GM06990 (cell line): ENCODE results near the gene ESYT2.

Source experiments
- DNase-seq: peaks from one replicate; pipeline ENCODE4 v3.0.0-alpha.2; 2011; ENCODE audit not compliant: insufficient read length; ENCODE audit errors: extremely low read depth
- H3K27me3 ChIP-seq: replicated peaks from 2 replicates; pipeline ENCODE4 v1.6.0; 2011; ENCODE audit warnings: low read length; ENCODE audit not compliant: control insufficient read depth, insufficient read depth
- H3K36me3 ChIP-seq: 2 replicates; pipeline ENCODE4 v1.5.1; 2011; ENCODE audit warnings: low read length; ENCODE audit not compliant: control insufficient read depth, insufficient read depth
- H3K4me3 ChIP-seq: replicated peaks from 2 replicates; pipeline ENCODE4 v1.5.1; 2011; ENCODE audit warnings: low read depth, mild to moderate bottlenecking, control low read depth, low read length
- CTCF ChIP-seq: IDR thresholded peaks from 2 replicates; pipeline ENCODE4 v1.5.1; 2011; ENCODE audit warnings: low read length, control low read depth, mild to moderate bottlenecking, inconsistent platforms; ENCODE audit not compliant: insufficient read depth, poor library complexity, severe bottlenecking

ESYT2 gene

GRCh38 chr7:158730383-158731346, 98.6 kb downstream of the ESYT2 start:
- TF ChIP-seq CTCF, result no peak
- H3K36me3 ChIP-seq, result peaks cover 5% of the 10 kb centered on the region
- no peak for DNase-seq
- no peak overlapping the region for H3K4me3 ChIP-seq
- H3K27me3 ChIP-seq, result no peaks in the 10 kb centered on the region

DNA sequence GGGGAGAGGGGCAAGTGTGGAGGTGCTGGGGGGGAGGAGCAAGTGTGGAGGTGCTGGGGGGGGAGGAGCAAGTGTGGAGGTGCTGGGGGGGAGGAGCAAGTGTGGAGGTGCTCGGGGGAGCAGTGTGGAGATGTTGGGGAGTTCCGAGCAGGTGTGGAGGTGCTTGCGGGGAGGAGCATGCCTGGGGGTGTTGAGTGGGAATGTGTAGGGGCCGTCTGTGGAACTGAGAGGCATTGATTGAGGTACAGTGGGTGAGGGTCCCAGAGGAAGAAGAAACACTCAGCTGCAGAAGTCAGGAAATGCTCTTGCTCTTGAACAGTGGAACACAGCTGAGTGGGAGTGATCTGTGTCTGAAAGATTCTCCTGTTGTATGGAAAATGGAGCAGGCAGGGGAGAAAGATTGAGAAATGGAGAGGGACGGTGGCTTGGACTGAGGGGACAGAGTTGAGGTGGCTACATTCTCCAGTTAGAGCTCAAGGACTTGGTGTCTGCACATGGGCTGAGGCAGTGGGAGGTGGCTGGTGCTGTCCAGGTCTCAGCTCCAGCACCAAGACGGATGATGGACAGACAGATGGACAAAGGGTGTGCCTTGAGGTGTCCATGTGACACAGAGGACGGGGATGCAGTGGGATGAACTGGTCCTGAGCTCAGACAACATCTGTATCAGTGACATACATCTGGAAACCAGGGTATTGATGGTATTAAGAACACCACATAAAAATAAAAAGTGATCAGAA, 99.5 kb downstream of the ESYT2 start:
- Histone ChIP-seq H3K27me3 (no peaks in the 10 kb centered on the region), H3K4me3 (no peak overlapping the region), H3K36me3 (peaks cover 5% of the 10 kb centered on the region)
- no peak for TF ChIP-seq CTCF
- no peak for DNase-seq

GRCh38 chr7:158728911-158729645, 100.2 kb downstream of the ESYT2 start:
- Histone ChIP-seq H3K36me3 (peaks cover 3% of the 10 kb centered on the region), H3K27me3 (no peaks in the 10 kb centered on the region), H3K4me3 (no peak overlapping the region)
- DNase-seq, result no peak
- TF ChIP-seq CTCF, result no peak

GRCh38 chr7:158727690-158728089, 101.6 kb downstream of the ESYT2 start:
- no peaks in the 10 kb centered on the region for H3K27me3 ChIP-seq
- no peak for TF ChIP-seq CTCF
- H3K4me3 ChIP-seq, result no peak overlapping the region
- DNase-seq, result no peak
- peaks cover 3% of the 10 kb centered on the region for H3K36me3 ChIP-seq

GRCh38 chr7:158726277-158726807, 103.0 kb downstream of the ESYT2 start:
- no peak overlapping the region for H3K4me3 ChIP-seq
- no peak for DNase-seq
- no peak for TF ChIP-seq CTCF
- H3K27me3 ChIP-seq, result no peaks in the 10 kb centered on the region
- no peaks in the 10 kb centered on the region for H3K36me3 ChIP-seq
